Measurements from ENCODE around the gene HBG2.

The HBG2 gene

DNA sequence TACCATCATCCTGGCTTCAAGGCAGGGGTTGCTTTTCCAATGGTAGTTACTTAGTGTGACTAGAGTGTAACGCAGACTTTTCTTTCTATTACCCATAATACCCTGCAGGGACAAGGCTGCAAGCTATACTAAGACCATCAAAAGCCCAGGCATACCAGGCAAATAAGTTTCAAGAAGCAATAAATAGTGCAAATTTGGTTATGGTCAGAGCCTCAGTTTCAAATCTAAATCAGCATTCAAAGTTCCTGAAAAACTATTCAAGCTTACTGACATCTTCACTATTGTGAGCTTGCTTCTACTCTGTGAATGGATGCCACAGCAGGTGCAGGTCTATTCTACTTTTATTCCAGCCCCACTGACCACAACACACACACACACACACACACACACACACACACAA is 25.2 kb downstream of the HBG2 start:
- DNase-seq (ENCODE audit: low spot score), result no peak

DNA sequence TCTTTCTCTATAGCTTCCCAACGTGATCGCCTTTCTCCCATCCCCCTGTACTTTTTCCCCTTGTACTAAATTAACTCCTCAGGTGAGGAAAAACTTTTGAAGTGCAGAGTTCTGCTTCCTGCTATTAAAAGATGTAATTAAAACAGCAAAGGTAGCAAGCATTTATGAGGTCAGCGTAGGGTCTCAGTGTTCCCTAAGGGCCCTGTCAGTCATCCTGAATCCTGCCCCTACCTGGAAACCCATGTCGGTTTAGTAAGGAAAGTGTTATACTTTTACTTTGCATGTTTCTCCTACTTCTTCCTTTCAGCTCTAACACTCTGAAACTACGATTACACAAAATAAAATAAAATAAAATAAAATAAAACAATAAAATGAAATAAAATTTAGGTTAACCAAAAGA is 26.5 kb downstream of the HBG2 start:
- DNase-seq (ENCODE audit: low spot score), result no peak

DNA sequence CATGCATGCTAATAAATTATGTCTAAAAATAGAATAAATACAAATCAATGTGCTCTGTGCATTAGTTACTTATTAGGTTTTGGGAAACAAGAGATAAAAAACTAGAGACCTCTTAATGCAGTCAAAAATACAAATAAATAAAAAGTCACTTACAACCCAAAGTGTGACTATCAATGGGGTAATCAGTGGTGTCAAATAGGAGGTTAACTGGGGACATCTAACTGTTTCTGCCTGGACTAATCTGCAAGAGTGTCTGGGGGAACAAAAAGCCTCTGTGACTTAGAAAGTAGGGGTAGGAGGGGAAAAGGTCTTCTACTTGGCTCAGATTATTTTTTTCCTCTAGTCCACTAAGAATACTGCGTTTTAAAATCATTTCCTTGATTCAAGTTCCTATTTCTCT is 26.9 kb downstream of the HBG2 start:
- DNase-seq (ENCODE audit: low spot score), result no peak

DNA sequence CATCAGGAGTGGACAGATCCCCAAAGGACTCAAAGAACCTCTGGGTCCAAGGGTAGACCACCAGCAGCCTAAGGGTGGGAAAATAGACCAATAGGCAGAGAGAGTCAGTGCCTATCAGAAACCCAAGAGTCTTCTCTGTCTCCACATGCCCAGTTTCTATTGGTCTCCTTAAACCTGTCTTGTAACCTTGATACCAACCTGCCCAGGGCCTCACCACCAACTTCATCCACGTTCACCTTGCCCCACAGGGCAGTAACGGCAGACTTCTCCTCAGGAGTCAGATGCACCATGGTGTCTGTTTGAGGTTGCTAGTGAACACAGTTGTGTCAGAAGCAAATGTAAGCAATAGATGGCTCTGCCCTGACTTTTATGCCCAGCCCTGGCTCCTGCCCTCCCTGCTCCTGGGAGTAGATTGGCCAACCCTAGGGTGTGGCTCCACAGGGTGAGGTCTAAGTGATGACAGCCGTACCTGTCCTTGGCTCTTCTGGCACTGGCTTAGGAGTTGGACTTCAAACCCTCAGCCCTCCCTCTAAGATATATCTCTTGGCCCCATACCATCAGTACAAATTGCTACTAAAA is 27.8 kb downstream of the HBG2 start, which contains the start of gene HBB:
Gene HBB, minus strand, starts transcription at position 340 of the 579 bp plus-strand sequence. Its CDS starts 50 bp downstream, at position 290.
- DNase-seq (ENCODE audit: low spot score), result no peak

DNA sequence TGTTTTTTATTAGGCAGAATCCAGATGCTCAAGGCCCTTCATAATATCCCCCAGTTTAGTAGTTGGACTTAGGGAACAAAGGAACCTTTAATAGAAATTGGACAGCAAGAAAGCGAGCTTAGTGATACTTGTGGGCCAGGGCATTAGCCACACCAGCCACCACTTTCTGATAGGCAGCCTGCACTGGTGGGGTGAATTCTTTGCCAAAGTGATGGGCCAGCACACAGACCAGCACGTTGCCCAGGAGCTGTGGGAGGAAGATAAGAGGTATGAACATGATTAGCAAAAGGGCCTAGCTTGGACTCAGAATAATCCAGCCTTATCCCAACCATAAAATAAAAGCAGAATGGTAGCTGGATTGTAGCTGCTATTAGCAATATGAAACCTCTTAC is 29.1 kb downstream of the HBG2 start:
- DNase-seq (ENCODE audit: low spot score), result no peak

DNA sequence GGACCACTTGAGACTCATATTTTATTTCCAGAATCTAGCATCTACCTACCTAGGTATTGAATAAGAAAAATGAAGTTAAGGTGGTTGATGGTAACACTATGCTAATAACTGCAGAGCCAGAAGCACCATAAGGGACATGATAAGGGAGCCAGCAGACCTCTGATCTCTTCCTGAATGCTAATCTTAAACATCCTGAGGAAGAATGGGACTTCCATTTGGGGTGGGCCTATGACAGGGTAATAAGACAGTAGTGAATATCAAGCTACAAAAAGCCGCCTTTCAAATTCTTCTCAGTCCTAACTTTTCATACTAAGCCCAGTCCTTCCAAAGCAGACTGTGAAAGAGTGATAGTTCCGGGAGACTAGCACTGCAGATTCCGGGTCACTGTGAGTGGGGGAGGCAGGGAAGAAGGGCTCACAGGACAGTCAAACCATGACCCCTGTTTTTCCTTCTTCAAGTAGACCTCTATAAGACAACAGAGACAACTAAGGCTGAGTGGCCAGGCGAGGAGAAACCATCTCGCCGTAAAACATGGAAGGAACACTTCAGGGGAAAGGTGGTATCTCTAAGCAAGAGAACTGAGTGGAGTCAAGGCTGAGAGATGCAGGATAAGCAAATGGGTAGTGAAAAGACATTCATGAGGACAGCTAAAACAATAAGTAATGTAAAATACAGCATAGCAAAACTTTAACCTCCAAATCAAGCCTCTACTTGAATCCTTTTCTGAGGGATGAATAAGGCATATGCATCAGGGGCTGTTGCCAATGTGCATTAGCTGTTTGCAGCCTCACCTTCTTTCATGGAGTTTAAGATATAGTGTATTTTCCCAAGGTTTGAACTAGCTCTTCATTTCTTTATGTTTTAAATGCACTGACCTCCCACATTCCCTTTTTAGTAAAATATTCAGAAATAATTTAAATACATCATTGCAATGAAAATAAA is 29.8 kb downstream of the HBG2 start:
- no peak for DNase-seq (ENCODE audit: low spot score)

DNA sequence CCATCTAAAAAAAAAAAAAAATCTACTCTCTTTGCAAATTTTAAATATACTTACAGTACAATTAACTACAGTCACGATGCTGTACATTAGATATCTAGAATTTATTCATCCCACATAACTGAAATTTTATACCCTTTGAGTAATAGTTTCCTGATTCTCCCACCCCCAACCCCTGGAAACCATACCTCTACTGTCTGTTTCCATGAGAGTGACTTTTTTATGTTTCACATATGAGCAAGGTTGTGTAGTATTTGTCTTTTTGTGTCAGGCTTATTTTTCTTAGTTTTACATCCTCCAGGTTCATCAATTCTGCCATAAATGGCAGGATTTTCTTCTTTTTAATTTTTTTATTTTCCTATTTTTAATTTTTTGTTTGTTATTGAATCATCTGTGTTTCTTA is 30.9 kb downstream of the HBG2 start:
- DNase-seq (ENCODE audit: low spot score), result no peak

DNA sequence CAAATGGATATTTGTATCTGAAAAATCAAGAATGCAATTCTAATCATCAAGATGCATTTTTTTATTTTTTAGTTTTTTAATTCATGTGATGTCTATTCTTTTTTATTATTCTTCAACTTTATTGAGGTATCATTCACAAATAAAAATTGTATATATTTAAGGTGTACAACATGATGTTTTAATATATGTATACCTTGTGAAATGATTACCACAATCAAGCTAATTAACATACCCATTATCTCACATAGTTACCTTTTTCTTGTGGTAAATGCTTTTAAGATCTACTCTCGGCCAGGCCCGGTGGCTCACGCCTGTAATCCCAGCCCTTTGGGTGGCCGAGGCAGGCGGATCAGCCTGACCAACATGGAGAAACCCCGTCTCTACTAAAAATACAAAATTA is 31.4 kb downstream of the HBG2 start:
- no peak for DNase-seq (ENCODE audit: low spot score)

DNA sequence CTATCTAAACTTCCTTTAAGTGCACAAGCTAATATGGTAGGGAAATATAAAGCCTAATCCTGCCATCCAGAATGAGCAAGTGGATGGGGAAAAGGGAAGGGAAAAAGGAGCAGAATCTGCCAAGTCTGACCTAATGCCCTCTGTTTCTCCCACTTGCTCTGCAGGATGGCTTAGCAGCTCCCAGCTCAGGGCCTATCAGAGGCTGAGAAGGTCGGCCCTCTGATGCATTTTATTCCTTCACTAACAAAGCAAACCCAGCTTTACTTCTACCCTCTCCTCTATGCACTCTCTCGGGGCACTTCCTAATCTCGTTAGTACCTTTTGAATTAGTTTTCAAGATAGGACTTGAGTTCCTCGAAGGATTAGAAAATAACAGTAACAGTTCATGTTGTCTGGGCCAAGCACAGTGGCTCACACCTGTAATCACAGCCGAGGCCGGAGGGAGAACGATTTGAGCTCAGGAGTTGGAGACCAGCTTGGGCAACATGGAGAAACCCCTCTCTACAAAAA is 44.1 kb downstream of the HBG2 start:
- DNase-seq (ENCODE audit: low spot score), result no peak

DNA sequence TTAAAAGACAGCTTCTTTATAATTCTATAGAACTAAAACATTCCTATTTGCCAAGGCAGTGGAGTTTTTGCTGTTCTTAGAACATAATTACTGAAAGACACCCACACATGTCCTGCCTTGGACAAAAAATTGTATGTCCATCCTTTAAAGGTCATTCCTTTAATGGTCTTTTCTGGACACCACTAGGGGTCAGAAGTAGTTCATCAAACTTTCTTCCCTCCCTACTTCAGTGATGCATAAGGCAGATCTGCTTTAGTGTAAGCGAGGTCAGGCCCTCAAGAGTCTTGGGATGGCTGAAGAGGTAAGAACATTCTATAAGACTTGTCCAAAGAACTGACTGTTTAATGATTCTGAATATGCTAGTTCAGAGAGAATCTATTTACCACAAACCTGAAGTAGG is 49.8 kb downstream of the HBG2 start:
- peak; percentile 50 for DNase-seq (ENCODE audit: low spot score)

DNA sequence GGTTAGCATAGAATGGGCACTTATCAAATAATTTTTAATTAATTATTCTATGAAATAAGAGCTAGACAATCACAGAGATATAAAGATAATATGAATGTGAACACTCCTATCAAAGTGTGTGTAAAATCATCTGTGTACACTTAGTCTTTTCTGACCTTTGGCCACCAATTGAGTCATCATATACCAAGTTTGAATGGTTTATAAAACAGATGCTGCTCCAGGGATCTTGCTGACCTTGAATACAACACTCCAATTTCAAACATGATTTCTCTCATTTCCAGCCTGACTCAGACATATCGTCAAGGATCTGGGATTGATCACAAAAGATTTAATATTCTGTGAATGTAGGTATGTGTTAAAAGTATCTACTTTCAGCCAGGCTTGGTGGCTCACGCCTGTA is 51.2 kb downstream of the HBG2 start:
- no peak for DNase-seq (ENCODE audit: low spot score)

Measured in cerebellar cortex (tissue), 1 donor.